NCI-H146 treated with DMSO at 0.1 percent for 48 hours (cell line): Measurements from ENCODE around the gene HOATZ.

Experiments used
- DNase-seq: peaks from one replicate; lab custom pipeline; 2025; ENCODE audit not compliant: unreplicated experiment; lab: John Stamatoyannopoulos, UW

Gene HOATZ

DNA sequence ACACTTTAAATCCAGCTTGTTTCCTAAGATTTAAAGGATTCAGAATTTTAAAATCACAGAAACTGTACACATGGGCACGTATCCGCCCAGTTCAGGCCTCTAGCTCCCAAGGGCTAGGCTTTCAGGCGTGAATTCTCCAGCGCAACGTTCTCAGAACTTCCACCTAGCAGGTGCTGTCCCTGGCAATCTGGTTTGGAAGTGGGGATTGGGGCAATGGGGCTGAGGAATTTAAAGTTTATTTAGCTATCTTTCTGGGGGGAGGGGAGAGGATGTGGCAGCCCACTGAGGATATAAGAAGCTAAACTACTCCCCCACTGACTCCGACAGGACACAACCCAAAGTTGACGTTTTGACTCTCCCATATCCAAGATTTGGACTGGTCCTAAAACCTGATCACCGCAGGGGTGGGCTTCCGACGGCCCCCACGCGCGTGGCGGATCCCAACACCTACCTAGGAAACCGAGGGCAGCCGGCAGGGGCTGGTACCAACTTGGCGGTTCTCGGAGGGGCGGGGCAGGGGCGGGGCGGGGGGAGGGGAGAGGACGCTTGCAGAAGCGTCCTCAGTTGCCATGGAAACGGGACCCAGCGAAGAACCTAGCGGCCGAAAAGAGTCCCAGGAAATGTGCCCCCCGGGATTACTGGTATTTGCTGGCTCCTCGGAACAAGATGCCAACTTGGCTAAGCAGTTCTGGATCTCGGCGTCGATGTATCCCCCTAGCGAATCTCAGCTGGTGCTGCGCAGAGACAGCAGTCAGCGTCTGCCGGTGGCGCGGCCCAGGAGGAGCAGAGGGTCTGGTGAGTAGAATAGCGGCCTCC, at the start of gene HOATZ:
HOATZ (plus strand) TSS at position 563 of the 816 bp plus-strand sequence; CDS start at position 570, 7 bp downstream.
- DNase-seq, result peak; percentile 6

- no peak for DNase-seq
Observed at GRCh38 chr11:111465400-111465799, 49.2 kb upstream of the HOATZ start.

DNA sequence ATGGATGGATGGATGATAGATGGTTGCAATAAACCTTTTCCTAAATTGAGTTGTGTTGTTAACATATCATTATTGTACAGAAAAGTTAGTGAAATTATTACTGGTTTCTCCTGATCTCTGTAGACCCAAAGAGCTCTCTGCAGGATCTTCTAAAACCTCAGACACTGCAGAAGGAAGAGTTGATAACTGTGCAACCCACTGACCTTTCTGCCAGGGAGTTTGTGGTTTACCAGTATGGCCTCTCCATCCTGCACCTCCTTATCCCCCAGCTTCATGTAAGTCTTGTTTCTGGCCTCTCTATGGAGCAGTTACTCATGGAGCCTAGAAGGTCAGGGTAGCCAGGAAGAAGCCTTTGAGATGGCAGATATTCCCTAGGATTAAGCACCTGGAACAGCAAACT, 48.0 kb upstream of the HOATZ start:
- no peak for DNase-seq

DNA sequence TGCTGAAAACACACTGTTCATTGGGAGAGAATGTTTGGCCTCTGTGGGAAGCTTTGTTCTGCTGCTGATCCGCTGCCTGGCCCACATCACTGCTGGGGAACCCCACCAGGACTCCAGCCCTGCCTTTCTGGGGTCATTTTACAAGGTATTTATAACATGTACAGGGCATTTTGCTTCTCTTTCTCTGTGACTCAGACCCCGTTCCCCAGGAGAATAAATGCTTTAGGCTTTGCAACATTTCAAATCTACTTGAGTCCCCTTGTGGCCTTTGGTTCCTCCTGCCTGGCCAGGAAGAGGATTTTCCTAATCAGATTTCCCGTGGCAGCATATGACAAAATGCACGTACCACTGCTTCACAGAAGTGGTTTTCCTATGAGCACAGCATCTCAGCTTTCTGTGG, 45.4 kb upstream of the HOATZ start:
- no peak for DNase-seq

DNA sequence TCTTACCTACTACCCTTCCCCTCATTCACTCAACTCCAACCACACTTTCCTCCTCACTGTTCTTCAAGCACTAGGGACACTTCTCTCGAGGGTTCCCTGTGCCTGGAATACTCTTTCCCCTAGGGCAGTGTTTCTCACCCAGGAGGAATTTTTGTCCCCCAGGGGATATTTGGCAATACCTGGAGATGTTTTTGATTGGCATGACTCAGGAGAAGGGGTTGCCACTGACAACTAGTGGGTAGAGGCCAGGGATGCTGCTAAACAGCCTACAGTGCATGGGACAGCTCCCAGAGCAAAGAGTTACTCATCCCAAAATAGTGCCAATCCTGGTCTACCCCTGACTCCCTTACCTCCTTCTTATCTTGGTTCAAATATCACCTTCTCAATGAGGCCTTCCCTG, 42.4 kb upstream of the HOATZ start:
- no peak for DNase-seq

DNA sequence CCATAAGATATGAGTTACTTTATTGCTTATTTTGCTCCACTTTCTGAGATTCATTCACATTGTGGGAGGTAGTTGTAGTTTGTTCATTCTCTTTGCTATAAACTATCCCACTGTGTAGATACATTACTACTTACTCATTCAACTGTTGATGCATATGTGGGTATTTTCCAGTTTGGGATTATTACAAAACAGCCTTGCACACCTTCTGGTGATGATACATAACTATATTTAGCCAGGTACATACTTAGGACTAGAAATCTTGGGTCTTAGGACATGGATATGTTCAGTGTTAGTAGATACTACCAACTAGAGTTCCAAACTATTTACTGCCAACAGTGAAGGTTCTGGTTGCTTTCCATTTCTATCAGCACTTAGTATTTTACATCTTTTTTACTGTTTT, 40.1 kb upstream of the HOATZ start:
- no peak for DNase-seq

DNA sequence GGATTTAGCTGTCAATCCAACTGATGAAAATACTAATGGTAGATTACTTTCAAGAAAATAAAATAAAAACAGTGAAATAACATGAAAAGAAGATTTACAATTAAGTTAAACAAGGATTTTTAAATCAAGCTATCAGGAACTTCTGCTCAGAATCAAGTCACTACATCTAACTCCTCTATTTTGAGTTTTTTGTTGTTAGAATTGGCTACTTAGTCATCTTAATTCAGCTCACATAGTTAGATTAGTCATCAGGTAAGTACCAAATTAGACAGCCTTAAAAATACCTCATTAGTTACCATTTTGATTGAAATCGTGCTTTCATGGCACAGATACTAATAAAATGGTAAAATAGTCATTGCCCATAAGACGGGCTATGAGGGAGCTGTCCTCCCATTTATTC, 38.2 kb upstream of the HOATZ start:
- no peak for DNase-seq

GRCh38 chr11:111476956-111477355, 37.6 kb upstream of the HOATZ start:
- DNase-seq, result no peak

GRCh38 chr11:111477898-111478297, 36.7 kb upstream of the HOATZ start:
- DNase-seq, result no peak

GRCh38 chr11:111479666-111480065, 34.9 kb upstream of the HOATZ start:
- no peak for DNase-seq

GRCh38 chr11:111483431-111483830, 31.1 kb upstream of the HOATZ start:
- no peak for DNase-seq

DNA sequence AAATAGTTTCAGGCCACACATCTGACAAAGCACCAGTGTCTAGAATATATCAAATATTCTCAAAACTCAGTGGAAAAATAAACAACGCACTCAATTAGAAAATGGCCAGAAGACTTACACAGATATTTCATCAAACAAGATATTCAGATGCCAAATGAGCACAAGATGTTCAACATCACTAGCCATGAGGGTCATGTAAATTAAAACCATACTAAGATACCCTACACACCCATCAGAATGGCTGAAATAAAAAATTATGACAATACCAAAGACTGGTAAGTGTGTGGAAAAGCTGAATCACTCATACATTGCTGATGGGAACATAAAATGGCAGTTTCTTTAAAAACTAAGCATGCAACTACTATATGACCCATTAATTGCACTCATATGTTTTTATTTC, 24.1 kb upstream of the HOATZ start:
- no peak for DNase-seq

- DNase-seq, result no peak
Observed at GRCh38 chr11:111494040-111494439, 20.5 kb upstream of the HOATZ start.

GRCh38 chr11:111499483-111499882, 15.1 kb upstream of the HOATZ start:
- DNase-seq, result no peak

DNA sequence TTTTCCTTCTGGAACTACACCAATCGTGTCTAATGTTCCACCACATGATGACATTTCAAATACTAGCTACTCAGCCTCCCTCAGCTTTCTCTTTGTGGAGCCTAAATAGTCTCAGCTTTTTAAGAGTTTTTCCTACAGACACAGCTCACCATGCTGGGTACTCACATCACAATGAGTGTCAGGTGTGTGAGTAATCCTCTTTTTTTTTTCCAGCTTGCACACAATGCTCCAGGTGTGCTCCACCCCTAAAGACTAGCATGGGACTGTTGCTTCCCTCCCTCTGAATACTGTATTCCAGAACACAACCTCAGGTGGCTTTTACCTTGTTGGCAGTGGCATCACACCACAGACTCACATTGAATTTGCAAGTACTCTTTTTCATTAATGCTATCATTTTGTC, 14.1 kb upstream of the HOATZ start:
- DNase-seq, result no peak

DNA sequence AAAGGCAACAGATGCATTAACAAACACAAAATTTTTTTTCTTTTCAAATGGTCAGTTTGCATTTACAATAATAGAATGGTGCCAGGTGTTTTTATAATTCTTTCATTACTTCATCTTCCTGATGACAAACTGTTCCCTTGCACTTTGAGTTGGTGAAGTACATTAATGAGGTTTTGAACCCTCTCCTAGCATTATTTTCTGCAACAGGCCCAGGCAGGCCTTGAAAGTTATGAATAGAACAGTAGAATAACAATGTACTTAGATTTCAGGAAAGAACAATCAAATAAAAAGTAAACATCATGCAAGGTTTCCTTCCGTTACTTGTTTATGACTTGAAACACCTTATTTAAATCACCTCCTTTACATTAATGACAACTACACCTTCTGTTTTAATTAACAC, 12.0 kb upstream of the HOATZ start:
- DNase-seq, result no peak

DNA sequence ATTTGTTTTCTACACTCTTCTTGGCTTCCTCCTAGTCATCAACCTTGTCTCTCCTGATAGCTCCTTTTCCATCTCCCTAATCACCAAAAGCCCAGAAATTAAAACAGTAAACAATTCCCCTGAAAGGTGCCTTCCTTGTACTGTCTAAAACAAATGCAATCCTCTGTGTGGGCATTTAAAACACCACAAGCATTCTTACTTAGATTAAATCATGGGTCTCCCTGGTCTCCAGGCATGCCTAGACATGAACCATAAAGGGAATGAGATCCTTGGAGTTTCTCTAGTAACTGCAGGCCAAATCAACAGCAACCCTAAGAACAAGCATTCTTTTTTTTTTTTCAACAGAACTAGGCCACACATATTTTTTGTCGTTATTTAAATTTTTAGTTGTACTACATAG, 4.3 kb upstream of the HOATZ start:
- DNase-seq, result no peak

DNA sequence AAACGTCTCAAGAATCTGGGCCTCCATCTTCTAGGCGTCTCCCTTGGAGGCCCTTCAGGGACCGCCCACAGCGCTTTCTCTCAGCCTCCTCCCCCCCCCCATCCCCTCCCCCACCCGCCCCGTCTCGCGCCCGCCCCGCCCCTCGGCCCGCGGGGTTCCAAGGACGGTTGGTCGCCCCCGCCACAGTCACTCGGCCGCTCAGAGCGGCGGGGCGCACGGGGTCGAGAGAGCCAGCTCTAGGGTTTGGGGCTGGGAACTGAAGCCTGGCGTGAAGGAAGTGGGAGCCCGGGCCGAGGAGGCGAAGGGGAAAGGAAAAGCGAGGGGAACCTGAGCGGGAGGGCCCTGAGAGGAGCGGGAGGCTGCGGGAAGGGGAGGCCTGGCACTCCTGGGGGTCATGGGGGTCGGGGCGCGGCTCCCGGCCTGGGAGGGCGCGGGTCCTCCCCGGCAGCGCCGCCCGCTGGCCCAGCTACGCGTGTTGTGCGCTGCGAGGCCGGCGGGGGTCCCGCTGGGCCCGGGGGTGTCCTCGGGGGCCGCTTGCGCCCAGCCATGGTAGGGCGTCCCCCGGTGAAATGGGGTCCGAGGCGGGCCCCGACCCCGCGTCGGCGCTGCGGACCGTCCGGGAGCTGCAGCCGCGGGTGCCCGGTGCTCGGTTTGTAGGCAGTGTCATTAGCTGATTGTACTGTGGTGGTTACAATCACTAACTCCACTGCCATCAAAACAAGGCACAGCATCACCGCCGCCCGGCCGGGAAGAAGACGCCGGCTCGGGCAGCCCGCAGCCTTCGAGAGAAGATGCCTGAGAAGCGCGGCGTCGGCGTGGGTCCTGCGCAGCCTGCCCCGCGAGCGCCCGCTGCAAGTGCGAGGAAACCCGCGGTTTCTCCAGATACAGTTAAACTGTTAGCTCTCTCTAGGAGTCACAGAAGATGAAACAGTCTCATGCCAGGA, 2.0 kb upstream of the HOATZ start, which contains the start of gene BTG4:
BTG4 (minus strand) TSS at position 91 of the 944 bp plus-strand sequence. CDS start 13,610 bp downstream, outside the sequence.
- no peak for DNase-seq

GRCh38 chr11:111513240-111513605, 1.4 kb upstream of the HOATZ start:
- DNase-seq, result no peak

GRCh38 chr11:111515591-111515990, 1.0 kb downstream of the HOATZ start:
- DNase-seq, result no peak

GRCh38 chr11:111518668-111519067, 4.1 kb downstream of the HOATZ start:
- DNase-seq, result no peak

GRCh38 chr11:111520560-111520959, 6.0 kb downstream of the HOATZ start:
- no peak for DNase-seq
